ENCODE data around the gene MAP4K4.
A peak's percentile ranks its signal among the peaks of the same experiment; 100 is the strongest.
"Not testable (repeated sequence)": the region's sequence is repeated elsewhere in the genome, so short reads cannot be mapped to it uniquely, and the experiment has no call there.

MAP4K4 gene

GRCh38 chr2:101882769-101883307 lies 185.3 kb downstream of the MAP4K4 start:
- DNase-seq = no peak

DNA sequence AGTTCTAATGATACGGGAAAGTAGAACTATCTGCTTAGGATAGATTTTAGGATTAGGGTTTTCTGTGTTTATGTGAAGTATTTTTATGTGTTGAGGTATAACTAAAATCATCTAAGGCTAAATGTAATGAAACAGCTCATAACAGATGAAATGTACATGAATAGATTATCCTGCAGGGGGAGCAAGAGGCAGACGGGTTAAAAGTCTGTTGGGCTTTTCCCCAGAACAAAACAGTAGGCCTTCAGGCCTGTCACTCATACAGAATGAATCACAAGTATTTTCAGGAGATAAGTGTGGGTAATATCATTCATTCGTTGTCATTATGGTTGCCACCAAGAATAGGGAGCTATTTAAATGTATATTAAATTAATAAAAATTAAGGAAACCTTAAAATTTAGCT lies 186.4 kb downstream of the MAP4K4 start:
- peak; percentile 40 for DNase-seq

DNA sequence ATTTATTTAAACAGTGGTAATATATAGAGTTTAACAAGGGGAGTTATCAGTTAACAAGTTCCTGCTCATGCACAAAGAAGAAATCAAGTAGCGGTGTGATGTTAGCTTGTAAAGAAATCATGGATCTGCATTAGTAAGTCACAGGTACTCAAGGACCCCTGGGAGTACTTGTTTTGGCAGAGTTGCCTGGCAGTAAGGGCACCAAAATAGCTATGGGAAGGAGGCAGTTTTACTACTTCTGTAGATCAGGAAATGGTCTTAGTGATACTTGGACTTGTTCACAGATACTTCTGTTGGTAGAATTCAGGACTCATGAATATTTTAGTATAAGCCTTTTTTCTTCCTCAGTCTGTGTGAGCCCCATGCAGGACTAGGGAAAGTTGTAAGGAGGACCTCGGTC lies 186.9 kb downstream of the MAP4K4 start:
- DNase-seq = no peak

- no peak for DNase-seq
Observed at GRCh38 chr2:101887328-101887727, 189.8 kb downstream of the MAP4K4 start.

DNA sequence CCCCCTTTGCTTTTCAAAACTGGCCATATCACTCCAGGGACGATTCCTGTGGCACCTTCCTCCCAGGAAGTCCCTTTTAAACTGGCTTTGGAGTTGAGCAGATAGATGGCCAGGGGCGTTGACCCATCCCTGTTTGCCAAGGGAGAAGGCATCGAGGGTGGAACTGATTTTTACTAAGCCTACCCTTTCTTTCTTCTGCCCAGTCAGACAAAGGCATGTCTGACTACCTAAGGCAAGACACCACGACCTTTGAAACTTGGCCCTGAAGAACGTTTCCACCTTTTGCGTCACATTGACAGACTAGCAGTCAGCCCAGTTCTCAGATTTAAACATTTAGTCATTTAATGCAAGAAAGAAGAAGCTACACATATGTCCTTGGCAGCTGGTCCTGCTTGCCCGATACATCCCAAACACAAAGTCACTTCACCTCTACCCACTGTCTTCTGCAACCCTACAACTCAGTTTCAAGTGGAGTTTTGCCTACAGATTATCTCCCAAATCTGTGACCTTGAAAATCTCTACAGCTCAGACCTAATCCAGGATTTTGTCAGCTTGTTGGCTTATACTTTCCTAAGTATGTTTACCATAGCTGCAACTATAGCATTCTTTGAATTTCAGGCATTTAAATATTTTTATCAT lies 192.1 kb downstream of the MAP4K4 start:
- DNase-seq = no peak

DNA sequence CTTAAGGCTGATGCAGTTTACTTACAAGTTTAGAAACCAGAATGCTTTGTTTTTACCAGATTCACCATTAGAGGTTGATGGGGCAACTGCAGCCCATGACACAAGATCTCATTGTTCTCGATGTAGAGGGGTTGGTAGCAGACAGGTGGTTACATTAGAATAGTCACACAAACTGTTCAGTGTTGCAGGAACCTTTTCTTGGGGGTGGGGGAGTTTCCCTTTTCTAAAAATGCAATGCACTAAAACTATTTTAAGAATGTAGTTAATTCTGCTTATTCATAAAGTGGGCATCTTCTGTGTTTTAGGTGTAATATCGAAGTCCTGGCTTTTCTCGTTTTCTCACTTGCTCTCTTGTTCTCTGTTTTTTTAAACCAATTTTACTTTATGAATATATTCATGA lies 194.9 kb downstream of the MAP4K4 start:
- DNase-seq = no peak

DNA sequence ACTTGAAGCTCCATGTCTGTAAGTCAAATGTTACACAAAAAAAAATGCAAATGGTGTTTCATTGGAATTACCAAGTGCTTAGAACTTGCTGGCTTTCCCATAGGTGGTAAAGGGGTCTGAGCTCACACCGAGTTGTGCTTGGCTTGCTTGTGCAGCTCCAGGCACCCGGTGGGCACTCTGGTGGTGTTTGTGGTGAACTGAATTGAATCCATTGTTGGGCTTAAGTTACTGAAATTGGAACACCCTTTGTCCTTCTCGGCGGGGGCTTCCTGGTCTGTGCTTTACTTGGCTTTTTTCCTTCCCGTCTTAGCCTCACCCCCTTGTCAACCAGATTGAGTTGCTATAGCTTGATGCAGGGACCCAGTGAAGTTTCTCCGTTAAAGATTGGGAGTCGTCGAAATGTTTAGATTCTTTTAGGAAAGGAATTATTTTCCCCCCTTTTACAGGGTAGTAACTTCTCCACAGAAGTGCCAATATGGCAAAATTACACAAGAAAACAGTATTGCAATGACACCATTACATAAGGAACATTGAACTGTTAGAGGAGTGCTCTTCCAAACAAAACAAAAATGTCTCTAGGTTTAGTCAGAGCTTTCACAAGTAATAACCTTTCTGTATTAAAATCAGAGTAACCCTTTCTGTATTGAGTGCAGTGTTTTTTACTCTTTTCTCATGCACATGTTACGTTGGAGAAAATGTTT lies 196.3 kb downstream of the MAP4K4 start:
- DNase-seq = no peak

- no peak for DNase-seq
Observed at GRCh38 chr2:101895039-101895438, 197.5 kb downstream of the MAP4K4 start.

DNA sequence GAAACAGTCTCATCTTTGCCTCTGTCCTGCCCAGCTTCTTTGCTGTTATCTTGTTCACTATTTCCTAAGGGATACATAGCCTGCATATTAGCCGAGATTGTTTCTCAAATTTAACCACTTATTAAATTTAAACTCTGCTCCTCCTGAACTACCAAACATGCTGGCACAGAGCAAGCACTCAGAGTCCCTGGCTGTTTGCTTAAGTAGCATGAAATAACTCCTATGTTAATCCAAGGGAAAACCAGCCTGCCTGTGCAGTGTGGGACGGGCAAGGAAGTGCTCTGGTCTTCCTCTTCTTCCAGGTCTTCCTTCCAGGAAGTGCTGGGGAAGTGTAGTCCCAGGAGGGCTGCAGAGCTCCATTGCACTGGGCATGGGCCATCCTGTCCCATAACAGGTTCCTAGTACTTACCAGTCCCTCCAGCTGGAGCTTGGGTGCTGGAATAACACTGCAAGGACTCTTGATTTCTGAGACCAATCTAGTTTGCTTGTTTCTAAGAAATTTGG lies 198.4 kb downstream of the MAP4K4 start:
- no peak for DNase-seq

GRCh38 chr2:101897301-101897700 lies 199.8 kb downstream of the MAP4K4 start:
- DNase-seq = no peak

DNA sequence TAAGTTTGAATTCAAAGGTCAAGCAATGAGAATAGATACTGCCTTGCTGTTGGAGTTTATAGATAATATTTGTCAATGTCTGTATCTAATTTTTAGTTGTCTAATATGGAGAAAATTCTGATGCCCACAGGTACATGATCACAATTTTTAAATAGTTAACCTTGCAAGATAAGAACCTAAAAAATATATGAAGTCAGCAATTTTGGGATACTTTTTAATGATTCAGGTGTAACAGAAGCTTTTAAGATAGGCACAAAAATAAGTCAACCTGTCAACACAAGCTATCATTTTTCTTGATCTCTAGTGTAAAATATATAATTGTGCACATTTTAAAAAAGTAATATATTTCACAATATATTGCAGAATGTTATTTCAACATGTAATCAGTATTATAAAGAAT lies 201.8 kb downstream of the MAP4K4 start:
- no peak for DNase-seq

DNA sequence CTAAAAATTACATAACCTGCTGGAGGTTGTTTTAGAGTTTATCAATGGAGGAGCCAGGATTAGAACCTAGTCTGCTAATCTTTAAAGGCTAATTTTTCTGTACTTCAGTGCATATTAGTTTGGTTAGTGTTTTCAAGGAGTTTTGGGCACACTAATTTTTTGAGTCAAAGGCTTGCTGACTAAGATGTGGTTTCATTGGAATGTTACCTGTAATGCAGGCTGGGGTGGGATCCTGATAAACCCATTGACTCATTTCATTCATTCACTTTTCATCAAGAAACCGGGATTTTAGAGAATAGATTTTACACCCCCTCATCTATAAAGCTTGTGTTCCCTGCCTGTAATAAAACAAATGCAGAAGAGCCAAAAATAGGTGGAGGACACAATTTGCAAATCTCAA lies 202.4 kb downstream of the MAP4K4 start:
- no peak for DNase-seq

DNA sequence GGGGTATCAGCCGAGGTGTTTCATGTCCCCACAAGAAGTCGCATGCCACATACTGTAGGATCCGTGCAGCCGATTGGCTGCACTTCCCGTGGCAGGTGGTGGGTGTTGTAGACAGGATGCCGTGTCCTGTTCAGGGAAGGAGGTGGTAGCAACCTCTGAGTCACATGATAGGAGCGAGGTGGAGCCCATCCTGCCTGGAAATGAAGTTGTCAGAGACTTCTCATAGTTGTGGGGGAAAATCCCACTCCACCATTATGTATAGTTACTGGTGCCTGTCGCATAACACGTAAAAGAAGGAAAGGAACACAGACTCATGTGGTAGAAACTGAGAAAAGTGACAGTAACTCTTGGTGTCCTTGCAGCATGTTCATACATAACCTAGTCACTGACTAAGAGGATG lies 202.9 kb downstream of the MAP4K4 start:
- DNase-seq = no peak

DNA sequence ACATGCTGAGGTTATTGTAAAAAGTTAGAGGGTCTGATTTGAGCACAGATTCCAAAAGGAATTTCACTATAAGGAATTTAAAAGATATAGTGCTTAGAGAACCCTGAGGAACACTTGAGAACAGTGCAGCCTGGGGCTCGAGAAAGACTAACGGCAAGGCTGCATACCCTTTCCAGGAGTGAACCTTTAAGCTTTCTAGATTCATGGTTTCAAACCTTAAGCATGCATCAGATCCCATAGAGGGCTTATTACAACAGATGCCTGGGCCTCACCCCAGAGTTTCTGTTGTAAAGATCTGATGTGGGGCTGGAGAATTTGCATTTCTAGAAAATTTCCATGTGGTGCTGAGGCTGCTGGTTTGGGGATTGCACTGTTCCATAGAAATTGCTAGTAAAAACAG lies 203.7 kb downstream of the MAP4K4 start:
- no peak for DNase-seq

- DNase-seq = no peak
Observed at GRCh38 chr2:101902169-101902568, 204.7 kb downstream of the MAP4K4 start.

- no peak for DNase-seq
Observed at GRCh38 chr2:101904916-101905315, 207.4 kb downstream of the MAP4K4 start.

- no peak for DNase-seq
Observed at GRCh38 chr2:101905746-101906336, 208.3 kb downstream of the MAP4K4 start.

DNA sequence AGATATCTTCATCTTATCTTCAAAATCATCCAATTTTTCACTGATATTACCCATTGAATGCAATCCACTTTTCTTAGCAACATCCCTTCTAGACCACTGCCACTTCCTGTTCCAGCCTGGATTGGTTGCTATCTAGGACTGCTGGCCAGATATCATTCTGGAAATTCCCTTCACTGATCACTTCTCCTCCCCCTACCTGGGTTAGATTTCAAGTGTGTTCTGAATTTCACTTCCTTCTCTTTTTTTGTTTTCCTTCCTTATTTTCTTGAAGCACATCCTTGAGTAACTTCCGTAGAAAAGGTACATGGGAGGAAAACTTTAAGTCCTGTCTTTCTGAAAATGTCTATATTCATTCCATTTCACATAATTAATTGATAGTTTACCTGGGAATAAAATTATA lies 212.3 kb downstream of the MAP4K4 start:
- DNase-seq = no peak

DNA sequence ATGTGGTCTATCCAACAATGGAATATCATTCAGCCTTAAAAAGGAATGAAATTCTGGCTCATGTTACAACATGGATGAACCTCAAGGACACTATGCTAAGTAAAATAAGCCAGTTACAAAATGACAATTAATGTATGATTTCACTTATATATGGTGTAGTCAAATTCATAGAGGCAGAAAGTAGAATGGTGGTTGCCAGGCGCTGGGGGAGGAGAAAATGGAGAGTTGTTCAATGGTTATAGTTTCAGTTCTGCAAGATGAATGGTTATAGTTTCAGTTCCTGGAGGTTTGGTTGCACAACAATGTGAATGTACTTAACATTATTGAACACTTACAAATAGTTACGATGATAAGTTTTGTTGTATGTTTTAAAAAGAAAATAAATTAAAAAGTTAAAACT lies 215.0 kb downstream of the MAP4K4 start:
- DNase-seq = no peak

- no peak for DNase-seq
Observed at GRCh38 chr2:101921319-101921952, 223.9 kb downstream of the MAP4K4 start.

DNA sequence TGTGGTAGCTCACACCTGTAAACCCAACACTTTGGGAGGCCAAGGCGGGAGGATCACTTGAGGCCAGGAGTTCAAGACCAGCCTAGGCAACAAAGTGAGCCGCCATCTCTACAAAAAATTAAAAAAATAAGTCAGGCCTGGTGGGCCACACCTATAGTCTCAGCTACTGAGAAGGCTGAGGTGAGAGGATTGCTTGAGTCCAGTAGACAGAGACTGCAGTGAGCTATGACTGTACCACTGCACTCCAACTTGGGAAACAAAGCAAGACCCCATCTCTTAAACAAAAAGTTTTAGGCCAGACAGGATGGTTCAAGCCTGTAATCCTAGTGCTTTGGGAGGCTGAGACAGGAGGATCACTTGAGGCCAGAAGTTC lies 224.4 kb downstream of the MAP4K4 start:
- no peak for DNase-seq

- not testable (repeated sequence) for DNase-seq
Observed at GRCh38 chr2:101924311-101924710, 226.8 kb downstream of the MAP4K4 start.

GRCh38 chr2:101930019-101930418 lies 232.5 kb downstream of the MAP4K4 start:
- DNase-seq = no peak

DNA sequence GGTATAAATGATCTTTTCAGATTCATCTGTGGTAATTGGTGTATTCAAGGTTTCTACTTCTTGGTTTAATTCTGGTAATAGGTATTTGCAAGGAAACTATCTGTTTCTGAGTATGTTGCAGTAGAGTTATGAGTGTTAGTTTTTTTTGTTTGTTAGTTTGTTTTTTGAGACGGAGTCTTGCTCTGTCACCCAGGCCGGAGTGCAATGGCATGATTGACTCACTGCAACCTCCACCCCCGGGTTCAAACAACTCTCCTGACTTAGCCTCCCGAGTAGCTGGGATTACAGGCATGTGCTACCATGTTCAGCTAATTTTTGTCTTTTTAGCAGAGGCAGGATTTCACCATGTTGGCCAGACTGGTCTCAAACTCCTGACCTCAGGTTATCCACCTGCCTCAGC lies 233.3 kb downstream of the MAP4K4 start:
- no peak for DNase-seq
